DND-41 (cell line): Measurements from ENCODE around the gene NRROS.
A peak's percentile ranks its signal among the peaks of the same experiment; 100 is the strongest.

ENCODE experiments used
- ATAC-seq: fragments of 200-7000 bp; cut with Tn5 transposase; 3 replicates; pipeline ENCODE4 v1.9.1; 2021; ENCODE audit warnings: low read depth; ENCODE audit not compliant: insufficient read depth
- DNase-seq: peaks from one replicate; pipeline ENCODE4 v3.0.0-alpha.2; 2020
- H2AFZ ChIP-seq: 2 replicates; pipeline ENCODE4 v1.6.0; 2012; ENCODE audit warnings: low read depth, low read length
- H3K27ac ChIP-seq: 2 replicates; pipeline ENCODE4 v1.5.1; 2012; ENCODE audit warnings: low read length, inconsistent platforms
- H3K27me3 ChIP-seq: fragments of 200-600 bp; sonication (generic); 2 replicates; pipeline ENCODE4 v1.6.0; 2012; ENCODE audit warnings: low read length, mild to moderate bottlenecking, inconsistent platforms; ENCODE audit not compliant: insufficient read depth, poor library complexity
- H3K36me3 ChIP-seq: 2 replicates; pipeline ENCODE4 v1.5.1; 2012; ENCODE audit warnings: low read length, inconsistent platforms; ENCODE audit not compliant: insufficient read depth
- H3K4me1 ChIP-seq: 2 replicates; pipeline ENCODE4 v1.5.1; 2012; ENCODE audit warnings: mild to moderate bottlenecking, low read length; ENCODE audit not compliant: insufficient read depth
- H3K4me2 ChIP-seq: 2 replicates; pipeline ENCODE4 v1.6.0; 2012; ENCODE audit warnings: mild to moderate bottlenecking, moderate library complexity, low read length, inconsistent platforms; ENCODE audit not compliant: insufficient read depth
- H3K4me3 ChIP-seq, 2 experiments: fragments of 200-600 bp in 1 of 2; shearing (Covaris generic) in 1 of 2; 2 replicates each; pipeline ENCODE4 v1.5.1; 2012 to 2016; ENCODE audit warnings: inconsistent platforms in 2 of 2, low read length in 2 of 2, mild to moderate bottlenecking in 2 of 2, low read depth in 1 of 2, moderate library complexity in 1 of 2
- H3K79me2 ChIP-seq: 2 replicates; pipeline ENCODE4 v1.6.0; 2012; ENCODE audit warnings: low read length, inconsistent platforms; ENCODE audit not compliant: insufficient read depth
- H3K9ac ChIP-seq: 2 replicates; pipeline ENCODE4 v1.6.0; 2012; ENCODE audit warnings: low read depth, mild to moderate bottlenecking, inconsistent platforms, low read length, moderate library complexity
- H3K9me3 ChIP-seq: 2 replicates; pipeline ENCODE4 v1.5.1; 2012; ENCODE audit warnings: low read length, moderate library complexity, mild to moderate bottlenecking, inconsistent platforms; ENCODE audit not compliant: insufficient read depth, severe bottlenecking
- H4K20me1 ChIP-seq: 2 replicates; pipeline ENCODE4 v1.6.0; 2012; ENCODE audit warnings: low read length; ENCODE audit not compliant: insufficient read depth
- CTCF ChIP-seq: IDR thresholded peaks from 2 replicates; pipeline ENCODE4 v1.5.1; 2012; ENCODE audit warnings: borderline replicate concordance, low read length, moderate library complexity, mild to moderate bottlenecking; ENCODE audit not compliant: poor library complexity, severe bottlenecking; ENCODE audit errors: extremely low read depth
- EZH2 ChIP-seq: IDR thresholded peaks from 3 replicates; pipeline ENCODE4 v1.6.1; 2012; ENCODE audit warnings: borderline replicate concordance, low read depth, mild to moderate bottlenecking, moderate library complexity, low read length, inconsistent platforms; ENCODE audit not compliant: severe bottlenecking

The NRROS gene

DNA sequence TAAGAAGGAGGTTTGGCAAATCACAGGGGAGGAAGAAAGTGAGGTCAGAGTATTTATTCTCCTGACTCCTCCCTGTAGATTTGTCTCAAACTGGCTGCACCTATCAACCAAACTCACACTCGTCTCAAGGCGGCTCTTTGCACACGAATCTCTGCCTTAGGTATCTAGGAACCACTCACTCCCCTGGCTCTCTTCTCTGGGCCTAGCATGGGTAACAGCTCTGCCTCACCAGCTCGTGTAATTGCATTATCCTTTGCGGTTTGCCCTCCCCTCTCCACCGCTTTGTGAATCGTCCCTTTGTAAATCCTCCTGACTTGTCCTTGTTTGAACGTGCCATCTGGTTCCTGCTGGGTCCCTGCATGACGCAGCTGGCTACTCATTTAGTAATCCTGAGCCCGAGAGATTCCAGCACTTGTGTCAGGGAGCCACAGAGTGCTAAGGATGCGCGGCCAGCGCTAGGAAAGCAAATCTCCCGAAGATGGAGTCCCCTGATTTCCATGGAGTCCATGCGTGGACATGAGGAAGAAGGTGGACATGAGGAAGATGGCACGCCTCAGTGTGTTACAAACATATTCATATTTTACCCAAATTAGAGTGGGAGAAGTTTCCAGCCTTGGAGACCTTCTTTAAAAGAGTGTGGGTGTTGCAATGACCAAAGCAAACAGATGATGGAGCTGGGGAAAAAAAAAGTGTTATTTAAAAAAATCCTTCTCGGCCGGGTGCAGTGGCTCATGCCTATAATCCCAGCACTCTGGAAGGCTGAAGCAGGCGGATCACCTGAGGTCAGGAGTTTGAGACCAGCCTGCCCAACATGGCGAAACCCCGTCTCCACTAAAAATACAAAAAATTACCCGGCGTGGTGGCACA lies 26.7 kb downstream of the NRROS start:
- H3K4me1 ChIP-seq, result no peaks in the 10 kb centered on the region
- H3K36me3 ChIP-seq, result peaks cover 27% of the 10 kb centered on the region
- no peak overlapping the region for H3K4me3 ChIP-seq
- TF ChIP-seq CTCF (no peak), EZH2 (no peak)
- DNase-seq (no peak), ATAC-seq (no peak)
- H3K27me3 ChIP-seq, result no peaks in the 10 kb centered on the region
- H3K79me2 ChIP-seq, result no peaks in the 10 kb centered on the region
- no peak overlapping the region for H3K9ac ChIP-seq
- peak overlapping the region; percentile 3; the same call in 1 of the 2 replicates for H3K27ac ChIP-seq
- no peaks in the 10 kb centered on the region for H3K9me3 ChIP-seq
- no peak overlapping the region for H2AFZ ChIP-seq
- H4K20me1 ChIP-seq, result peaks cover 18% of the 10 kb centered on the region
- H3K4me2 ChIP-seq, result no peak overlapping the region

DNA sequence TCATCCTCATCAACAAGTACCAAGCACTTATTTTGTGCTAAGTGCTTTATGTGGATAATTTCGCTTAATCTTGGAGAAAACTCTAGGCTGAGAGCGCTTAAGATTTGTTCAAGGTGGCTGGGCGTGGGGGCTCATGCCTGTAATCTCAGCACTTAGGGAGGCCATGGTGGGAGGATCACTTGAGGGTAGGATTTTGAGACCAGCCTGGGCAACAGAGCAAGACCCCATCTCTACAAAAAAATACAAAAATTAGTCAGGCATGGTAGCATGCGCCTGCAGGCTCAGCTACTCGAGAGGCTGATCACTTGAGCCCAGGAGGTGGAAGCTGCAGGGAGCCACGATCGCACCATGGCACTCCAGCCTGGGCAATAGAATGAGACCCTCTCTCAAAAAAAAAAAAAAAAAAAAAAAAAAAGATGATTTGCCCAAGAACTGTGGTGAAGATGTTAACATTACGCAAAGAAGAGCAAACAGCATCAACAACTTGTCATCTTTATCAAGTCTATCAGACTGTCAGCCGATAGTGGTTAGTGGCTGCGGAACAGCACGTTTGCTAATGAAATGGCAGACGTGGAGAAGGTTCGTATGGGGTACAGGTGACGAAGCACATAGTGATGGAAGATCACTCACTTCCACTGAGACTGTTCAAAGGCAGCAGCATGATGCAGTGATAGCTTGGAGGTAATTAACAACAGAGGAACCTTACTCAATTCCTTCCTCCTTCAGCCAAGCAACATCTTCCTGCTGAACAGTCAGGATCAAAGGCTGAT lies 27.7 kb downstream of the NRROS start:
- Histone ChIP-seq H3K4me2 (no peak overlapping the region), H3K9me3 (no peaks in the 10 kb centered on the region), H3K36me3 (peaks cover 19% of the 10 kb centered on the region; the same call in 1 of the 2 replicates), H3K4me3 (no peak overlapping the region), H3K27ac (no peak overlapping the region), H3K27me3 (no peaks in the 10 kb centered on the region), H4K20me1 (peaks cover 12% of the 10 kb centered on the region; the same call in 1 of the 2 replicates), H3K79me2 (no peaks in the 10 kb centered on the region), H3K9ac (no peak overlapping the region), H2AFZ (no peak overlapping the region), H3K4me1 (no peaks in the 10 kb centered on the region)
- no peak for TF ChIP-seq EZH2
- no peak for TF ChIP-seq CTCF
- DNase-seq (no peak), ATAC-seq (no peak)

DNA sequence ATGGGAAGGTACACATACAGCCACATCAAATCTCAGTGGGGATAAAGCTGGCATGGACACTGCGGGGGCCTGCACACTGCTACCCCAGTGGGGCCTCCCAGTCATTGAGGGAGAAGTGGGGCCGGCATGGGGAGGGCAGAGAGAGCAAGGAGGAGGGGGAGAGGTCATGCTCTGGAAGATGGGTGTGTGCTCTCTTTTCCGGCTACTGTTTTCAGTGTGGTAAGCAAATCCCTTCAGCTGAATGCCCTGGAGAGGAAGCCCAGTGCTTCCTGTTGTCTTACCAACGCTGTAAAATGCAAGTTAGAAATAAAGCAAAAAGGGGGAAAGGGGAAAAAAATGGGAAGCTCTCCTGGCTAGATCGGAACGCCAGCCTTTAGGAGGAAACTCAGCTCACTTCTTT lies 30.8 kb downstream of the NRROS start:
- Histone ChIP-seq H3K36me3 (0 out of 2 replicates have a peak, but pooled peaks cover 7% of the 10 kb centered on the region), H2AFZ (no peak overlapping the region), H3K4me3 (no peak overlapping the region), H3K9ac (no peak overlapping the region), H3K27ac (no peak overlapping the region), H3K4me2 (no peak overlapping the region), H3K27me3 (no peaks in the 10 kb centered on the region), H3K4me1 (no peaks in the 10 kb centered on the region), H3K9me3 (no peaks in the 10 kb centered on the region), H3K79me2 (no peaks in the 10 kb centered on the region; the same call in 1 of the 2 replicates), H4K20me1 (peaks cover 3% of the 10 kb centered on the region; the same call in 1 of the 2 replicates)
- TF ChIP-seq EZH2, result no peak
- no peak for TF ChIP-seq CTCF
- ATAC-seq, result no peak
- no peak for DNase-seq
